Mesendoderm (in vitro differentiated cells): ENCODE measurements around the gene ATG9B.

ENCODE experiments used
- DNase-seq: peaks from one replicate; pipeline ENCODE4 v3.0.0; 2013
- H2AK5ac ChIP-seq: 2 replicates; pipeline ENCODE4 v1.6.1; 2013; ENCODE audit warnings: low read length, inconsistent platforms
- H2BK120ac ChIP-seq: 2 replicates; pipeline ENCODE4 v1.6.1; 2013; ENCODE audit warnings: low read depth, mild to moderate bottlenecking, low read length, moderate library complexity, mixed read lengths
- H2BK15ac ChIP-seq: replicated peaks from 2 replicates; pipeline ENCODE4 v1.6.1; 2013; ENCODE audit warnings: low read depth, mild to moderate bottlenecking, moderate library complexity
- H2BK5ac ChIP-seq: 2 replicates; pipeline ENCODE4 v1.6.1; 2013; ENCODE audit warnings: low read length, inconsistent platforms
- H3K18ac ChIP-seq: 2 replicates; pipeline ENCODE4 v1.6.1; 2013; ENCODE audit warnings: mild to moderate bottlenecking, low read length, mixed read lengths
- H3K23ac ChIP-seq: one replicate; pipeline ENCODE4 v1.6.1; 2013; ENCODE audit warnings: low read length
- H3K27ac ChIP-seq: 2 replicates; pipeline ENCODE4 v1.5.1; 2013; ENCODE audit warnings: low read depth, mild to moderate bottlenecking, inconsistent platforms, low read length, moderate library complexity
- H3K27me3 ChIP-seq: 2 replicates; pipeline ENCODE4 v1.6.1; 2013; ENCODE audit warnings: low read length, control low read depth, mild to moderate bottlenecking, inconsistent platforms; ENCODE audit not compliant: insufficient read depth, poor library complexity
- H3K36me3 ChIP-seq: 2 replicates; pipeline ENCODE4 v1.6.1; 2013; ENCODE audit warnings: low read length, inconsistent platforms; ENCODE audit not compliant: control insufficient read depth, insufficient read depth
- H3K4ac ChIP-seq: one replicate; pipeline ENCODE4 v1.6.1; 2013; ENCODE audit warnings: low read depth, mild to moderate bottlenecking, low read length, moderate library complexity
- H3K4me1 ChIP-seq: 2 replicates; pipeline ENCODE4 v1.6.1; 2013; ENCODE audit warnings: low read depth, low read length, inconsistent platforms; ENCODE audit not compliant: control insufficient read depth
- H3K4me2 ChIP-seq: 2 replicates; pipeline ENCODE4 v1.6.1; 2013; ENCODE audit warnings: low read length
- H3K4me3 ChIP-seq: 2 replicates; pipeline ENCODE4 v1.5.1; 2013; ENCODE audit warnings: mild to moderate bottlenecking, low read length
- H3K56ac ChIP-seq: one replicate; pipeline ENCODE4 v1.6.1; 2013; ENCODE audit warnings: low read length
- H3K79me1 ChIP-seq: 2 replicates; pipeline ENCODE4 v1.6.1; 2013; ENCODE audit warnings: low read length, inconsistent platforms
- H3K79me2 ChIP-seq: 2 replicates; pipeline ENCODE4 v1.6.1; 2013; ENCODE audit warnings: mild to moderate bottlenecking, low read length; ENCODE audit not compliant: control insufficient read depth, insufficient read depth
- H3K9ac ChIP-seq: 2 replicates; pipeline ENCODE4 v1.6.1; 2013; ENCODE audit warnings: low read length, inconsistent platforms
- H4K5ac ChIP-seq: one replicate; pipeline ENCODE4 v1.6.1; 2013; ENCODE audit warnings: low read length
- H4K8ac ChIP-seq: one replicate; pipeline ENCODE4 v1.6.1; 2013; ENCODE audit warnings: low read depth, mild to moderate bottlenecking, control low read depth, low read length, moderate library complexity
- WGBS: extraction: QIAGEN DNeasy Blood & Tissue Kit; methylation state at CpG from one replicate; pipeline ENCODE4 v1.1.7; 2013; ENCODE audit warnings: low lambda C conversion rate, missing lambda C conversion rate; ENCODE audit not compliant: insufficient coverage; ENCODE audit errors: extremely low coverage; 5-methylcytosine and 5-hydroxymethylcytosine counted together

Gene ATG9B

DNA sequence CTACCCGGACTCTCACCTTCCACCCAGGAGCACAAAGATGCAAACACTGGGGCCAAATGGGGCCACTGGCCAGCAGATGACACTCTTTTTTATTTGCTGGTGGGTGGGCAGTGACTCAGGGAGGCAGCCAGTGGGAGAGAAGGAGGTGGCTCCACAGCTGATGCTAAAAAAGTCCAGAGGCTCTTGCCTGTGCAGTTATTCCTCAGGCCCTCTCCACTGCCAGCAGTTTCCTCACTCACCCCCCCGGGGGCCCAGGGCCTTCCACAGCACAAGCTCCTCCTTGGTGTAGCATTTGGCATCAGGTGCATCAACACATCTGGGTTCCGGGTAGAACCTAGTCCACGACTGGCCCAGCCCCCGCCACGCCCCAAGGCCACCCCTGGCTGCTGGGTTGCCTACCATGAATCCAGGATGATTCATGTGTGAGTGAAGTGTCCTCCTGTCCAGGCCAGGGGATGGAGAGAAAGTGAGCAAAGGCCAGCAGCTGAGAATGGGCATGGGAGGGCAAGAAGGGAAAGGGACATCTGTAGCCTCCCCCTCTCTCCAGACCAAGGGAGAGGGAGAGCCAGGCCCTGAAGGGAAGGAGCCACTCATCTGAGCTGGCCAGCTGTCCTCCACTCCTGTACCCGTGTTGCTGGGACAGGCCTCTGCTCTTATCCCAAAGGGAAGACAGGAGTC lies 44.4 kb downstream of the ATG9B start:
- H3K4me3 ChIP-seq = no peak overlapping the region
- H2BK15ac ChIP-seq = no peak overlapping the region
- H3K9ac ChIP-seq = no peak overlapping the region
- DNase-seq = no peak
- no peak overlapping the region for H3K18ac ChIP-seq
- H3K27ac ChIP-seq = no peak overlapping the region
- H3K79me1 ChIP-seq = no peaks in the 10 kb centered on the region
- H3K79me2 ChIP-seq = no peaks in the 10 kb centered on the region
- H3K23ac ChIP-seq = no peak overlapping the region
- H2BK5ac ChIP-seq = no peak overlapping the region
- no peak overlapping the region for H3K56ac ChIP-seq
- no peak overlapping the region for H3K4me2 ChIP-seq
- no peak overlapping the region for H2AK5ac ChIP-seq
- no peak overlapping the region for H2BK120ac ChIP-seq
- no peak overlapping the region for H3K4ac ChIP-seq
- no CpG with 5 or more reads among the region's 7 CpGs for WGBS
- H3K4me1 ChIP-seq = no peaks in the 10 kb centered on the region
- H3K36me3 ChIP-seq = no peaks in the 10 kb centered on the region
- H3K27me3 ChIP-seq = peaks cover 12% of the 10 kb centered on the region
- no peak overlapping the region for H4K8ac ChIP-seq
- H4K5ac ChIP-seq = no peak overlapping the region

DNA sequence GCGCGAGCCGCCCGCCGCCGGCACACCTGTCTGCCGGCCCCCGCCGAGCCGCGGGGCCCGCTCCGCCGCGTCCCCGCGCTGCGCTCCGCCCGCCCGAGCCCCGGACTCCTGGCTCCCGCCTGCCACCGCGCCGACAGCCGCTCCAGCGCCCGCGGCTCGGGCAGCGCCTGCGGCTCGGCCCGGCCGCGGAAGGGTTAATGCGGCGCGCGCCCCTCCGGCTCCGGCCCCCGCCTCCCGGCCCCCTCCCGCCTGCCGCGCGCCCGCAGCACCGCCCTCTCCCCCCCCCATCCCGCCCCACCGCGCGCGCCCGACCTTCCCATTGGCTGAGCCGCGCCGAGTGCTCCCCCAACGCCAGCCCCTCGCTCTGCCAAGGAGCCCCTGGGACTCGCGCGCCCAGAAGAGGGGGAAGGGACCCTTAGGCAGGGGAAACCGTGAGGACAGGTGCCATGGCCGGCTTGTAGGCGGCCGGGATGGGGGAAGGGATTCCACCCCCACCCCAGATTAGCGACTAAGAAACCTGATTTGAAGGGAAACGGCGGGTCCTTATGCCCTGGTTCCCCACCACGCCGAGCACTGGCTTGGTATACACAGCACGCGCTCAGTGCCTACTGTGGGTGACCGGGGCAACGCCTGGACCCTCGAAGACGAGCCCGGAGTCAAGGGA lies 46.0 kb downstream of the ATG9B start, which contains the start of gene KCNH2:
KCNH2 (minus strand) TSS at position 196 of the 664 bp plus-strand sequence. CDS start 408 bp downstream, outside the sequence.
- H3K23ac ChIP-seq = no peak within 1 kb of the TSS
- H3K4me3 ChIP-seq = peak within 1 kb of the TSS; percentile 33
- no peaks in the 10 kb centered on the region for H3K4me1 ChIP-seq
- no peak within 1 kb of the TSS for H3K4ac ChIP-seq
- H2AK5ac ChIP-seq = no peak within 1 kb of the TSS
- H3K9ac ChIP-seq = peak within 1 kb of the TSS; percentile 26
- peak within 1 kb of the TSS; percentile 69 for H3K4me2 ChIP-seq
- H2BK15ac ChIP-seq = no peak within 1 kb of the TSS
- peak; percentile 73 for DNase-seq
- H3K18ac ChIP-seq = no peak within 1 kb of the TSS
- H4K8ac ChIP-seq = no peak within 1 kb of the TSS
- no peak within 1 kb of the TSS for H4K5ac ChIP-seq
- no peak within 1 kb of the TSS for H2BK5ac ChIP-seq
- no peak within 1 kb of the TSS for H2BK120ac ChIP-seq
- H3K56ac ChIP-seq = peak within 1 kb of the TSS; percentile 50
- no CpG with 5 or more reads among the region's 81 CpGs for WGBS
- no peaks in the 10 kb centered on the region for H3K79me2 ChIP-seq
- no peak within 1 kb of the TSS for H3K27ac ChIP-seq
- H3K79me1 ChIP-seq = no peaks in the 10 kb centered on the region
- H3K27me3 ChIP-seq = peaks cover 17% of the 10 kb centered on the region
- H3K36me3 ChIP-seq = no peaks in the 10 kb centered on the region

DNA sequence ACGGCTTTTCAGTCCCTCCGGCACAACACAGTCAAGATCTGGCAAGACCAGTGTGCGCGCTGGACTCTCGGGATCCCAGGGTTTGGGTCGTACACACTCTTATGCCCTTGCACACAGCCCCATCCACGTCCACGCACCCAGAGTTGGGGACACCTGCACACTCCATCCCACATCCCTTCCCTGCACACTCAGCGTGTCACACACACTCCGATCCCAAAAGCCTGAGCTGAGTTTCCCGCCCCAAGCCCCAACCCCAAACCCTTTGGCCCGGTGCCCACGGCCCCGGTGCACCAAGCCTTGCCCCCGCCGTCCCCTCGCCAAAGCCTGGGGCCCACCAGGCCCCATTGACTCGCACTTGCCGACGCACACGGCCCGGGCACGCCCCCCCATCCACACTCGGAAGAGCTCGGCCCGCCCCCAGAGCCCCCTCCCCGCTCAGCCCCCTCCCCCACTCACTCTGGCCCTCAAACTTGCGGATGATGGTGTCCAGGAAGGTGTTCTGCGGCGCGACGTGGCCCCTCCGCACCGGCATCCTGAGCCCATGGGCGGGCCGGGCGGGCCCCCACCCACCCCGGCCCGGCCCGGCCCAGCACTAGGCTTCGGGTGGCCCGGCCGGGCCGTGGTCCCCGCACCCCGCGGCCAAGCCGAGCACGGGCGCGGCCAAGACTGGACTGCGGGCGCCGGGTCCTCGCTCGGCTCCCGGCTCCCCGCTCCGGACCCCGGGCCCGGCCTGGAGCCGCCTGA lies 46.7 kb downstream of the ATG9B start:
- no peak overlapping the region for H3K18ac ChIP-seq
- no peaks in the 10 kb centered on the region for H3K4me1 ChIP-seq
- H2BK120ac ChIP-seq = no peak overlapping the region
- no CpG with 5 or more reads among the region's 62 CpGs for WGBS
- peaks cover 19% of the 10 kb centered on the region for H3K27me3 ChIP-seq
- H2AK5ac ChIP-seq = no peak overlapping the region
- no peaks in the 10 kb centered on the region for H3K36me3 ChIP-seq
- no peak for DNase-seq
- H3K9ac ChIP-seq = no peak overlapping the region
- no peak overlapping the region for H4K8ac ChIP-seq
- H3K23ac ChIP-seq = no peak overlapping the region
- no peak overlapping the region for H3K56ac ChIP-seq
- H3K27ac ChIP-seq = no peak overlapping the region
- no peaks in the 10 kb centered on the region for H3K79me1 ChIP-seq
- peak overlapping the region; percentile 38 for H3K4me2 ChIP-seq
- H2BK5ac ChIP-seq = no peak overlapping the region
- no peak overlapping the region for H3K4me3 ChIP-seq
- no peak overlapping the region for H4K5ac ChIP-seq
- no peak overlapping the region for H3K4ac ChIP-seq
- H3K79me2 ChIP-seq = no peaks in the 10 kb centered on the region
- H2BK15ac ChIP-seq = no peak overlapping the region

DNA sequence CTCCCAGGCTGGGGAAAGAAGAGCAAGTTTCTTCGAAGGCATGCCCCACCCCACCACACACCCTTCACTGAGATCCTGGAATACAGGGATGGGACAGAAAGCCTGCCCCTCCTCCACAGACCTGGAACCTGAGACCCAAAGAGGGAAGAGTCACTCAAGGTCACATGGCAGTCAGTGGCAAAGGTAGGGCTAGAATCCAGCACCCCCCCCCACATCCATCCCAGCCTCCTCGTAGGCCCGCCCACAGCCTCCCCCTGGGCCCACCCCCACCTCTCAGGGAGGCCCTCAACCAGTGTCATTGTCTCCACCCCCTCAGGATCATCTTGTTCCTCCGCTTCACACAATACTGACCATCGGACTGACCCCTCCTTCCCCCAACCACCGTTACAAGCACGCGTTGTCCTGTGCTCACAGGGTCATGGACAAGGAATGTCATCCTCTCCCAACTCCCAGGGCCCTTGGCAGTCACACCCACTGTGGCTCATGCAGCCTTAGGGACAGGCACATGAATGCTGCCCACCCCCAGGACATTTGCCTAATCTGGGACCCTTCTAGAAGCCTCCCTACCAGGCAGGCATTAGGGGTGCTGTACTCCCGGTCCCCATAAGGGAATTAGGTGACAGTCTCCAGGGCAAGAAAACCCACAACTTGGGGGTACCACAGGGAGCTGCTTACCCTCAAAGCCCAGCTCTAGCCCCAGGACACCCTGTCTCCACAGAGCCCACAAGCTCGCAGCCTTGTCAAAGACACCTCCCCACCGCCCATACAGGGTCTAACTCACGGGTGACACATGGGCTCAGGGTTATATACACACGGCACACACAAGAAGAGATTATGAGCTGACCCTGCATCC lies 47.5 kb downstream of the ATG9B start:
- H2BK120ac ChIP-seq = no peak overlapping the region
- H4K5ac ChIP-seq = no peak overlapping the region
- no peak overlapping the region for H2BK5ac ChIP-seq
- no peaks in the 10 kb centered on the region for H3K4me1 ChIP-seq
- no peak overlapping the region for H3K23ac ChIP-seq
- H3K36me3 ChIP-seq = no peaks in the 10 kb centered on the region
- DNase-seq = no peak
- H3K4ac ChIP-seq = no peak overlapping the region
- peaks cover 19% of the 10 kb centered on the region for H3K27me3 ChIP-seq
- H3K79me2 ChIP-seq = no peaks in the 10 kb centered on the region
- WGBS = no CpG with 5 or more reads among the region's 13 CpGs
- H3K18ac ChIP-seq = no peak overlapping the region
- no peak overlapping the region for H3K9ac ChIP-seq
- H4K8ac ChIP-seq = no peak overlapping the region
- H3K56ac ChIP-seq = no peak overlapping the region
- H3K27ac ChIP-seq = no peak overlapping the region
- no peak overlapping the region for H2BK15ac ChIP-seq
- H2AK5ac ChIP-seq = no peak overlapping the region
- H3K4me3 ChIP-seq = no peak overlapping the region
- no peak overlapping the region for H3K4me2 ChIP-seq
- no peaks in the 10 kb centered on the region for H3K79me1 ChIP-seq

DNA sequence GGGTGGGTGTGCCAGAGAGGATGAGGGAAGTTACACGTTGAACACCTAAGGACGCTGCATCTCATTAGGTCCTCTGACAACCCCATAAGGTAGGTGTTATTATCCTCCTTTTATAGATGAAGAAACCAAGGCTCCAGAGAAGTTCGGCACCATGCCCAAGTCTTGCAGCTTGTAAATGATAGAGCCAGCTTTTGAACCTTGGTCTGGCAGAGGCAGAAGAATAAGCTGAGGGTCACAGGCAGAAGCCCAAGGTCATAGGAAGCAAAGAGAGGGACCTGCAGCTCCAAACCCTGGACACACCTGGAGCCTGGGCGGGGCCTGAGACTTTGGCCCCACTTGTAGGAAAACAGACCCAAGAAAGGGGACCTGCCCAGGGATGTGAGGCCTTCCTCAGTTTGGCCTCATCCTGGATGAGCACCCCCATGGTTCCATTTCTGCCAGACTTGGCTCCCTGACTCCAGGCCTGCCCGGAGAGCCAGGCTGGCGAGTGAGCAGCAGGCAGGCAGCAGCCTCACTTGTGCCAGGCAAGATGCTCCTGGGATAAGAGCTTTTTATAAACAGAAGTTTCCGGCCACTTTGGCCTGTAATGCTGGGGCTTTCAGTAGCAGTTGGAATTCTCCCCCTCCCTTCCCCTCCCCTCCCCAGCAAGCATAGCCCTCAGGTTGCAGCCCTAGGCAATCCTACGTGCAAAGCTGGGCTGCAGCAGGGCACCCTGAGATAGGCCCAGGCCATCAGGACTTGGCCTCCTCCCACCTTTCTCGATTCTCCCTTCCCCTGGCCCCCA lies 48.6 kb downstream of the ATG9B start:
- Histone ChIP-seq H3K18ac (no peak overlapping the region), H2BK5ac (no peak overlapping the region), H2BK15ac (no peak overlapping the region), H3K4me3 (no peak overlapping the region), H3K4ac (no peak overlapping the region), H2BK120ac (no peak overlapping the region), H3K27ac (no peak overlapping the region), H2AK5ac (no peak overlapping the region), H4K5ac (no peak overlapping the region), H4K8ac (no peak overlapping the region), H3K56ac (no peak overlapping the region), H3K4me2 (no peak overlapping the region), H3K9ac (no peak overlapping the region), H3K36me3 (no peaks in the 10 kb centered on the region), H3K27me3 (peaks cover 19% of the 10 kb centered on the region), H3K79me1 (no peaks in the 10 kb centered on the region), H3K23ac (no peak overlapping the region), H3K4me1 (no peaks in the 10 kb centered on the region), H3K79me2 (no peaks in the 10 kb centered on the region)
- no peak for DNase-seq
- no CpG with 5 or more reads among the region's 9 CpGs for WGBS
